KBM-7 (cell line): ENCODE data around the gene IL34.
"Not testable (repeated sequence)": the region's sequence is repeated elsewhere in the genome, so short reads cannot be mapped to it uniquely, and the experiment has no call there.

ENCODE experiments used
- DNase-seq: peaks from one replicate; pipeline ENCODE4 v3.0.0-alpha.2; 2015
- in situ Hi-C: fragments of 300-500 bp; cut with MboI; formaldehyde crosslinking; loops from 2 replicates; pipeline ENCODE4 v1.14.3; 2020; ENCODE audit warnings: low sequenced_read_pairs, low pct_unique_long_range_greater_than_20kb, mixed read lengths

IL34 gene

DNA sequence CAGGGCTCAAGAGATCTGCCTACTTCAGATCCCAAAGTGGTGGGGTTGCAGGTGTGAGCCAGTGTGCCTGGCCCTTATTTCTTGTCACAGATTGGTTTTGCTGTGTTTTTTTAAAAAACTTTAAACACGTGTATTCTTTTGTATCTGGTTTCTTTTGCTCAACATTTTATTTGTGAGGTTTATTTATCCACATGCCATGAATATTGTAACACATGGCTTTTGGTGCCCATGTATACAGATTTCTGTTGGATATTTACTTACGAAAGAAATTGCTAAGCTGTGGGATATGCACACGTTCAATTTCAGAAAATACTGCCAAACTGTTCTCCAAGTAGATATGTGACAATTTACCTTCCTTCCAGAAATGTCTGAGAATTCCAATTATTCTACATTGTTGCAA lies 18.7 kb upstream of the IL34 start:
- in situ Hi-C loops = no loop called here

DNA sequence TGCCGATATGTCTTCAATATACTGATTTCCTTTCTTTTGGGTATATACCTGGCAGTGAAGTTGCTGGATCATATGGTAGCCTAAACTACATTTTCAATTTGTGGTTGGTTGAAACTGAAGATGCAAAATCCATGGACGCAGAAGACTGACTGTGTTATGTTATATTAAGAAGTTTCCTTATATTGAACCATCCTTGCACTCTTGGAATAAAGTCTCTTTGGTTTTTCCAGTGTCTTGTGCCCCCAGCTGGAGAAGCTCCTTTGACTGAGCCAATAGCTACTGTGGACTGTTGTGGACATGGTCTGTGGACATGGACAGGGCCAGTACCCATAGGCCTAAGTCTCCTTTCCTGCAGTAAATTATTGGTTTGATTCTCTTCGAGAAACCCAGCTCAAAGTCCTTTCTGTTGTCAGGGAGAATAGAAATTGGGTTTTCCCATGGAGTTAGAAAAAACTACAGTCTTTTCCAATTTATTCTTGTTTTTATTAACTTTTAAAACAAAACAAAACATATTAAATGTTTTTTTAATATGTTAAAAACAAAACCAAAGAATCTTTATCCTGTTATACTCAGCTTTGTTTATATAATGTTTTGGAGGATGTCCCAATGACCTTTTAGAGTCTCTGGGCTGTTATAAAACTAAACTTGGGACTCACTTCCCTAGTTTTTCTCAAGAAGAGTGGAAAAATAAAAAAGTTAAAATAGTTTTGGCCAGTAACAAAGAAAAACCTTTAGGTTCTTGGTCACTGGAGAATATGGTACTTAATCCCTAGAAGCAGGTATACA lies 15.2 kb upstream of the IL34 start:
- no peak for DNase-seq
- in situ Hi-C loops = no loop called here

More for the DNA sequence above, 18.7 kb upstream of the IL34 start:
- DNase-seq = no peak

DNA sequence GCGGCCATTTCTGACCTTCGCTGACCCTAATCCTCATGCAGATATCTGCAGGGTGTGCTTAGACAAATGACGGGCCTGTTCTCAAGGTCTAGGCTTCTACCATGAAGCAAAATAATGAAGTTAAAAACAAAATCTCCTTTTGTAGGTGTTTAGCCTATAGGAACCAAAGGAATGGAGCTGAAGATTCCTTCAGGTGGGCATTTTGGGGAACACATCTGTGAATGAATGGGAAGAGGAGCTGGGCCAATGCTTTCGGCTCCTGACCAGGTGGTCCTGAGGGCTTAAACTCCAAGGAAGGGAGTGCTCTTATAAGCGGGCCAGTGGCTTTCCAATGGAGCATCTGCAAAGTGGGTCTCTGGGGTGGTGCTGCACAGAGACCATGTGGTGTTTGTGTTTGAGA lies 14.1 kb upstream of the IL34 start:
- in situ Hi-C loops = no loop called here
- DNase-seq = no peak

DNA sequence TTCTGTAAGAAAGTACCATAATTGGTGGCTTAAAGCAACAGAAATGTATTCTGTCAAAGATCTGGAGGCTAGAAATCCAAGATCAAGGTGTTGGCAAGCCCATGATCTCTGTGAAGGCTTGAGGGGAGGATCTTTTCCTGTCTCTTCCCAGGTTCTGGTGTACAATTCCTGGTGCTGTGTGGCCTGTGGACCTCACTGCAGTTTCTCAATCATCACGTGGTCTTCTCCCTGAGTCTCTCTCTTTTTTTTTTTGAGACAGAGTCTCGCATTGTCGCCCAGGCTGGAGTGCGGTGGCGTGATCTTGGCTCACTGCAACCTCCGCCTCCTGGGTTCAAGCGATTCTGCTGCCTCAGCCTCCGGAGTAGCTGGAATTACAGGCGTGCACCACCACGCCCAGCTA lies 12.7 kb upstream of the IL34 start:
- DNase-seq, in situ Hi-C loops: not testable (repeated sequence)

DNA sequence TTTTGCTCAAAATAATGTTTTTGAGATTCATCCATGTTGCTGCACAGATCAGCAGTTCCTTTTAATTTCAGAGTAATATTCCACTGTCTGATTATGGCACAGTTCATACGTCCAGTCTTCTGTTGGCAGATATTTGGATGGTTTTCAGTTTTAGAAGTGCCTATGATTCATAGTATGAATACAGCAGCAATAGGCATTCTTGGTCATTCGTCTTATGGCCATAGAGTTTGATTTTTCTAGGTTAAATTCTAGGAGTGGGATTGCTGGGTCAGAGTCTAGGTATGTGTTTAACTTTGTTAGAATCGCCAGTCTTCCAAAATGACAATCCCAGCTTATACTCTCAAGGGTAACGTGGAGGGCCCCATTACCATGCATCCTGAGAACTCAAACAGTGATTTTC lies 11.5 kb upstream of the IL34 start:
- DNase-seq = no peak
- in situ Hi-C loops = no loop called here

DNA sequence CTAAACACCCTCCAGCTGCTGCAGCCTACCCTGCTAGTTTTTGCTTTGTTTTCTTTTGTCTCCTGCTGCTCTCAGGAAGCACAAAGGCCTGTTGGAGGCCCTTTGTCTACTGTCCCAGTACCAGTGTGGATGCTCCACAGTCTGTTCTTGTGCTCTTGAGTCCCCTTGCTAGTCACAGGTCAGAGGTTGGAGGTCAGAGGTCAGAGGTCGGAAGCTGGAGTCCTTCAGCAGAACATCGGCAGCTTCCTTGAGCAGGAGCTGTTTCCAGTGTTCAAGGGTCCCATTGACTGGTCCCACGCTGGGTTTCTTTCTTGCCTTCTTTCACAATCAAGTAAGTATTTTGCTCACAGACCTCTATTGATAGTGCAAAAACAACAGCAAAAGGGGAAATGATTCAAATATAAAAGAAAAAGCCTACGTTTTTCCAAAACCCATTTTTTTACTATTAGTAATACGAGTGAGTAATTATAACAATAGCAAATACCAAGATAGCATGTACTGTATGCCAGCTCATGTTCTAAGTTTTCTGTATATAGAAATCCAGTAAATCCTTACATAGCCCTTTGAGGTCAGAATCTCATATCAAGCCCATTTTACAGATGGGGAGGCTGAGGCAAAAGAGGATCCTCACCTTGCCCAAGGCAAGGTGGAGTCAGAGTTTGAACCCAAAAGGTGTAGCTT lies 10.9 kb upstream of the IL34 start:
- DNase-seq = no peak
- in situ Hi-C loops = no loop called here

DNA sequence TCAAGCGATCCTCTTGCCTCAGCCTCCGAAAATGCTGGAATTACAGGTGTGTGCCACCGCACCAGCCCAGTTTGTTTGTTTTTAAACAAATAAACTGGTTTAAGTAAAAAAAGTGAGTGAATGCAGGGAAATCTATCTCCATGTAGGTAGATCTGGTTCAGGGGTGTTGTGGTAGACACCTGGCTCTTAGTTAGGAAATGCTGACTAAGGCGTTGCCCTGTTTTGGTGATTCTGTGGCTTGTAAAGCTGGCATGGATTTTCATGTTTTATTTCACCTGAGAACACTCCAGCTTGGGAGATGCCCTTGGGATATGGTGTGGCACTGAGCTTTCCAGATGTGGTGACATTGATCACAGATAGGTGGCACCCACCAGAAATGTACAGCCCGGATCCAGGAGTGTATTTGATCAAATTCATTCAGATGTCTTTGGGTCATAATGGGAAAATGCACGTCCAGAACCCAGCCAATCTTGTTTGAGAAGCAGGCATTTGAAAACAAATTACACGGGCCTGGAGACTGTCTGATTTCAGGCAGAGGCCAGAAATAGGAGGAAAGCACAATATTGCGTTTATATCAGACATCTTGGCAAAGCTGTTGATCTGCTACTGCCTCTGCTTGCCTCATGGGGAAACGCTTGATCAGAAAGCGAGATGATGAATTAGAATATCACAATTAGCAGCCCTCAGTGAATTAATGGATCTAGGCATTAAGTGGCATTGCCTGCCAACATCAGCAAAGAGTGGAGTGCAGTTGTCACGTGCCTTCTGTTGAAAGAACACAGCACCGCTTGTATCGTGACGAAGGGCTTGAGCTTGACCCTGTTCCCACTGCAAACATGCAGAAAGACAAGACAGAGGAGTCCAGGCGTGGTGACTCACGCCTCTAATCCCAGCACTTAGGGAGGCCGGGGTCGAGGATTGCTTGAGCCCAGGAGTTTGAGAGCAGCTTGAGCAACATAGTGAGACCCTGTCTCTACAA lies 7.3 kb upstream of the IL34 start:
- in situ Hi-C loops = no loop called here
- no peak for DNase-seq

DNA sequence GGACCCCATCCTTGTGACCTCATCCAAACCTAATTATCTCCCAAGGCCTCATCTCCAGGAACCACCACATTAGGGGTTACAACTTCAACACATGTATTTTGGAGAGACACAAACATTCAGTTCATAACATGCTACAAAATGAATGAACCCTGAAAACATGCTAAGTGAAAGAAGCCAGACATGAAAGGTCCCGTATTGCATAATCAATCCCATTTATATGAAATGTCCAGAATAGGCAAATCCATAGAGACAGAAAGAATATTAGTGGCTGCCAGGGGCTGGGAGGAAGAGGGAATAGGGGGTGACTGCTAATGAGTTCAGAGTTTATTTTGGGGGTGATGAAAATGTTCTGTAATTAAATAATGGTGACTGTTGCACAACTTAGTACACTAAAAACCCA lies 3.7 kb upstream of the IL34 start:
- in situ Hi-C loops = no loop called here

DNA sequence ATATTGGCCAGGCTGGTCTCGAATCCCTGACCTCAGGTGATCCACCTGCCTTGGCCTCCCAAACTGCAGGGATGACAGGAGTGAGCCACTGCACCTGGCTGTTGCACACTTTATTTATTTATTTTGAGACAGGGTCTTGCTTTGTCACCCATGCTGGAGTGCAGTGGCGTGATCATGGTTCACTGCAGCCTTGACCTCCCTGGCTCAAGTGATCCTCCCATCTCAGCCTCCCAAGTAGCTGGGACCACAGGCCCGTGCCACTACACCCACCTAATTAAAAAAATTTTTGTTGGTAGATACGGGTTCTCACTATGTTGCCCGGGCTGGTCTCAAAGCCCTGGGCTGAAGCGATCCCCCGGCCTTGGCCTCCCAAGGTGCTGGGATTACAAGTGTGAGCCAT lies 3.1 kb upstream of the IL34 start:
- in situ Hi-C loops, DNase-seq: not testable (repeated sequence)

More for the DNA sequence above, 3.7 kb upstream of the IL34 start:
- DNase-seq = no peak

DNA sequence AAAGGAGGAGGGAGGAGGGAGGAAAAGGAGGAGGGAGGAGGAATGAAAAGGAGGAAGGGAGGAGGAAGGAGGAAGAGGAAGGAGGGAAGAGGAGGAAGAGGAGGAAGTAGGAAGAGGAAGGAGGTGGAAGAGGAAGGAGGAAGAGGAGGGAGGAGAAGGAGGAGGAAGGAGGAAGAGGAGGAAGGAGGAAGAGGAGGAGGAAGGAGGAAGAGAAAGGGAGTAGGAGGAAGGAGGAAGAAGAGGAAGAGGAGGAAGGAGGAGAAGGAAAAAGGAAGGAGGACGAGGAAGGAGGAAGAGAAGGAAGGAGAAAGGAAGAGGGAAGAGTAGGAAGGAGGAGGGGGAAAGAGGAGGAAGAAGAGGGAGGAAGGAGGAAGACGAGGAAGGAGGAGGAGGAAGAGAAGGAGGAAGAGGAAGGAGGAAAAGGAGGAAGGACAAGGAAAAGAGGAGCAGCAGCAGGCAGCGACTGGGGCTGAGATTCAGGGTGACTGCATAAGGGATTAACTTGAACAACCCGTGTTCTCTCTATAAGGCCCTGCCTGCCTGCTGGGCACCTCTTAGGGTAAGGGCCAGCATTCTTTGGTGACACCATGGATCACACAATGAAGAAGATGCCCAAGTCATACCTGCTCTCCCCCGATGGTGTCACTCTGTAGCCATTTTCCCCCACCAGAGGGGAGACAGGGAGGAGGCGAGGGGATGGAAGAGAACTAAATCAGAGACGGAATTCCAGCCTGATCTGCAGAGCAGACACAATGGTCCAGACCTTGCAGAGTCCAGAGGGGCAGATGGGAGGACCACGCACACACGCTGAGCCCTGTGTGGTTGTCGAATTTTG lies 1.4 kb upstream of the IL34 start:
- in situ Hi-C loops = no loop called here
- DNase-seq = no peak

DNA sequence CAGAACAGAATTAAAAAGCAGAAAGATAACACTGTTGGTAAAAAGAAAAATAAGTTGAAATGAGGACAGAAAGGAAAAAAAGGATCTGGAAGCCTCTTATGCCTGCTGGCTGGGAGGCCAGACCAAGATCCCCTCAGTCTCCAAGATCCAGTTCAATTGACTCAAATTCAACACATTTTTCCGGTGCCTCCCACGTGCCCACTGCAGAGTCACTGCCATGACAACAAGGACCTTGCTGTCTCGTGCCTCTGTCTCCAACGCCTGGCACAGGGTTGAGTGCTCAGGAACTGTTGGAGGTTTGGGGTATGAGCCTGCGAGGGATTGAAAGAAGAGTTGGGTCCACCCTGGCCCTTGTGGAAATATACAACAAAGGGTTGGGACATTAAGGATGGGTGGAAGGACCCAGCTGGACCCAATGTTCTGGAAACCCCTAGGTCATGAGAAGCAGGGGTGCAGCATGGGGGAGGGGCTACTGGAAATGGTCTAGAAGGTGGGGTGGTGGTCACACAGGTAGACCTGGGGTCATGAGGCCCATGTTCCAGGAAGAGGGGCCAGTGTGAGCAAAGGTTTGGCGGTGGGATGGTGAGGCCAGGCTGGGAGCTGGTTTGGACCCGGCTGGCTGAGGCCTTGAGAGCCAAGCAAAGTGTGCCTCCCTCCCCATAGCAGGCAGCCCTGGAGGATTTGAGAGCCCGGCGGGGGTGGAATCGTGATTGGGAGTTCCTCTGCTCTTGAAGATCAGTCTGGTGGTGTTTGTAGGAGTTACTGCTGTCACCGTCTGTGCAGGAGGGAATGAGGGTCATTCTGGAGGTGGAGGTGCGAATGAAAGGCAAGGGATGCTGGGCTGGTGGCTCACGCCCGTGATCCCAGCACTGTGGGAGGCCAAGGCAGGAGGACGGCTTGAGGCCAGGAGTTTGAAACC lies 1.3 kb downstream of the IL34 start:
- in situ Hi-C loops = no loop called here
- DNase-seq = no peak

DNA sequence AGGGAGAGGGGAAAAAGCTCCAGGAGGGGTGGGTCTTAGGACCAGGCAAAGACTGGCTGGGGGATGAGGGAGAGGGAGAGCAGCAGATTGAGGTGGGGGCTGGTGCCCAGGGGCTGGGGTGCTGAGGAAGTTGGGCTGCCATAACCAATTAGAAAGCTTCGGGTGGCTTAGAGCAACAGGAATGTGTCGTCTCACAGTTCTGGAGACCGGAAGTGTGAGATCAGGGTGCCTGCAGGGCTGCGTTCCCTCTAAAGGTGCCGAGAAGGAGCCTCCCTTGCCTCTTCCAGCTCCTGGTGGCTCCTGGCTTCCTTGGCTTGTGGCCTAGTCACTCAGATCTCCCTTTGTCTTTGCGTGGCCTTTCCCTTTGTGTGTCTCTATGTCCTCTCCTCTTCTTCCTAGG lies 2.2 kb downstream of the IL34 start:
- in situ Hi-C loops = no loop called here
- no peak for DNase-seq

DNA sequence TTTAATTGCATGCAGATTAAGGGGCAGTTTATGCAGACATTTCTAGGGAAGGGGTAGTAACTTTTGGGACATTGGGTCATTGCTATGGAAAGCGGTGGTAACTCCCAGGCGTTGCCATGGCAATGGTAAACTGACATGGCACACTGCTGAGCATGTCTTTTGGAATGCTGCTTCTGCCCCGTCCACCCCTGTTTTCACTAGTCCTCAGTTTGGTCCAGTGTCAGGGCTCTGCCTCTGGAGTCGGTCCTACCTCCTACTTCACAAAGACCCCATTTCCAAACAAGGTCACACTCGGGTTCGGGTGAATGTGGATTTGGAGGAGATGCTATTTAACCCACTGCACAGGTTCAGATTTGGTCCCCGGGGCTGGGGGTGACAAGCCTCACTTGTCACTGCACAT lies 2.9 kb downstream of the IL34 start:
- in situ Hi-C loops = no loop called here
- DNase-seq = no peak

DNA sequence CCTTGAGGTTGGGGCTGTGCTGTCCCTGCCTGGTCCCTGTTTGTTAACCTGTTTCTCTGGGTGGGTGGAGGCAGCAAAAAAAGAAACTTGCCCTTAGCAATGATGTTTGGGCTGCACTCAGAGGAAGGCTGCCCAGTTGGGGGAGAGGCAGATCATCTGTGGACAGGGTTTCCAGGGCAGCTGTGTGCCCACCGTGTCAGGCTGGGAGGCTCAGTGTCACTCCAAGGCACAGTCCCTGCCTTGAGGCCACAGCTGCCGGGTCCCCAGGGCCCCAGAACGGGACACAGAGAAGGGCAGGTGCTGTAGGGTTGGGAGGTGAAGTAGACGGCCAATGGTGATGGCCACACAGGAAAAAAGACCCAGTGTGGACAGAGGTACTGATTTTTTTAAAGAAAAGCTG lies 3.9 kb downstream of the IL34 start:
- no peak for DNase-seq
- in situ Hi-C loops = no loop called here

DNA sequence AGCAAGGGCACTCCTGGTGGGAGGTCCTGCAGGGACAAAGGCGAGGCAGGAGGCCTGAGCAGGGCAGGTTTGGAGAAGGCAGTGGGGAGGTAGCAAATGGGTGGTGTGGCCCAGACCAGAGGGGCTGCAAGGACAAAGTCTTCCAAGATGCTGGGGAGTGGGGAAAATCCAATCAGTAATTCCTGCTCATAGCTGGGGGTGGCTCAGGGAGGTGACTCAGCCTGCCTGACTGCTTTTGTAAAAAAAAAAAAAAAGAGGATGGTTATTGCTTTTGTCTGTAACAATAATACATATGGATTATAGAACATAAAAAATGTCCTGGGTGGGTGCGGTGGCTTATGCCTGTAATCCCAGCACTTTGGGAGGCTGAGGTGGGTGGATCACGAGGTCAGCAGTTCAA lies 5.2 kb downstream of the IL34 start:
- in situ Hi-C loops = no loop called here
- DNase-seq = no peak

DNA sequence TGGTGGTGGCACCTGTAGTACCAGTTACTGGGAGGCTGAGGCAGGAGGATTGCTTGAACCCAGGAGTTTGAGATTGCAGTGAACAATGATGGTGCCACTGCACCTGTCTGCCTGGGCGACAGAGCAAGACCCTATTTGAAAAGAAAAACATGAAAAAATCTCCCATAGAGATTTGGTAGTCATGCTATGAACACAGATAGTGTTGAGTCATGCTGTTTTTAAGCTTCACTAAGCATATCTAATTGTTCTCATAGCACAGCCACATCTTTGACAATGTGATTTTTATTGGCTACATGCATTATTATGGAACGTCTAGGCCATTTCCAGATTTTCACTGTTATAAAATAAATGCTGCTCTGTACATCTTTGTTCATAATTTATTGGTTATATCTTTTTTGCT lies 6.0 kb downstream of the IL34 start:
- in situ Hi-C loops = no loop called here
- no peak for DNase-seq

DNA sequence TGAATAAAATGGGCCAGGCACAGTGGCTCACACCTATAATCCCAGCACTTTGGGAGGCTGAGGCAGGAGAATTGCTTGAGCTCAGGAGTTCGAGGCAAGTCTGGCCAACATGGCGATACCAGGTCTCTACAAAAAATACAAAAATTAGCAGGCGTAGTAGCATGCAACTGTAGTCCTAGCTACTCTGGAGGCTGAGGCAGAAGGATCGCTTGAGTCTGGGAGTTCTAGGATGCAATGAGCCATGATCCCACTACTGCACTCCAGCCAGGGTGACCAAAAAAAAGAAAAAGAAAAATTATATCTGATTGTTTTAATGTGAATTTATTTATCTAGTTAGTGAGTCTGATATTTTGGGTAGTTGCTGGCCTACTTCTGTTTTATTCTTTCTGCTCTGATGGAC lies 7.0 kb downstream of the IL34 start:
- in situ Hi-C loops = no loop called here

More for the DNA sequence above, 7.0 kb downstream of the IL34 start:
- DNase-seq = no peak
